CD1c-positive myeloid dendritic cell (primary cell): ENCODE data around the gene SCARB2.
A peak's percentile ranks its signal among the peaks of the same experiment; 100 is the strongest.

Experiments used
- DNase-seq: peaks from one replicate; pipeline ENCODE4 v3.0.0-alpha.2; 2016; ENCODE audit errors: extremely low spot score

The SCARB2 gene

DNA sequence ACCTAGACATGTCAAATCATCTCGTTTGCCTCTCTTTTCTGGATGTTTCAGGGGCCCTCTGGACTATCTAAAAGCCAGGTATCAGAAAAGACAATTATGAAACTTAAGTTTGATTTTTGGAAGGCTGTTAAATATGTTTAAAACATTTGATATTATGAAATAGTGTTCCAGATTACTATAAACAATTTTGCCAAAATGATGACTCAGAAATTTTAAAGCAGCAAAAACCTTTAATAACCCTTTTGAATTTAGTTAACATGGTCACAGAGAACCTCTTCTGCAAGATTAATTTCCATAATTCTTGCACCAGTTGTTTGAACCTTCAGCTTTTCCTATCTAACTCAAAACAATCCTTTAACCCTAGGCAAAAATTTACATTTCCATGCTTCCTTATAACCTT lies 19.1 kb upstream of the SCARB2 start:
- no peak for DNase-seq

DNA sequence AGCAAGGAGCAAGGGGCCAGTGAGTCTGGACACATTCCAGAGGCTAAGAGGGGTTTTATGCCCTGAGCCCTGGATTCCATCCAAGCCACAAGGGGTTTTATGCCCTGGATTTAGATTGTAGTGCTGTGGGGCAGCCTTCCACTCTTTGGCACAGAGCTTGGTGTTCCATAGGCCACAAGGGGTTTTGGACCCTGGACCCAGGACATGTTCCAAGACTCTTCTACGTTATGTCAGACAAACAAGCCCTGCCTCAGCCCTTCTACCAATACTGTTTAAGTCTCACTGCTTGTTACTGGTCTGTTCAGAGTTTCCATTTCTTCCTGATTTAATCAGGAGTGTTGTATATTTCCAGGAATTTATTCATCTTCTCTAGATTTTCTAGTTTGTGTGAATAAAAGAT lies 12.8 kb upstream of the SCARB2 start:
- no peak for DNase-seq

DNA sequence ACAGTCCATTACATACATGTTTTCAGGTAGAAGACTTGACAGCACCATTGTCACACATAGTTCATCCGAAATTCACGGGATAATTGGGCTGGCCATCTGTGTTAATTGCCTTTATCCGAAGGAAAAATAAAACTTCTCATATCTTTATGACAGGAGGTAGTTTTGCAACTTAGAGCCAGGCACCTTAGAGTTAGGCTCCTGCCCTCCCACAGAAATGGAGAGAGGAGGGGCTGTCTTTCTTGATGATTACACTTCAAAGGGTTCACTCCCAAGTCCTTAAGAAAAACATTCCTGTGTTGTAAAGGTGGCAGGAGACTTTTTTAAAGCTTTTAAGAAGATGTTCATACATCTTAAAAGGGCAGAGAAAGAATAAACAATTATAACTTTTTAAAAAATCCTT lies 10.5 kb upstream of the SCARB2 start:
- DNase-seq, result no peak

DNA sequence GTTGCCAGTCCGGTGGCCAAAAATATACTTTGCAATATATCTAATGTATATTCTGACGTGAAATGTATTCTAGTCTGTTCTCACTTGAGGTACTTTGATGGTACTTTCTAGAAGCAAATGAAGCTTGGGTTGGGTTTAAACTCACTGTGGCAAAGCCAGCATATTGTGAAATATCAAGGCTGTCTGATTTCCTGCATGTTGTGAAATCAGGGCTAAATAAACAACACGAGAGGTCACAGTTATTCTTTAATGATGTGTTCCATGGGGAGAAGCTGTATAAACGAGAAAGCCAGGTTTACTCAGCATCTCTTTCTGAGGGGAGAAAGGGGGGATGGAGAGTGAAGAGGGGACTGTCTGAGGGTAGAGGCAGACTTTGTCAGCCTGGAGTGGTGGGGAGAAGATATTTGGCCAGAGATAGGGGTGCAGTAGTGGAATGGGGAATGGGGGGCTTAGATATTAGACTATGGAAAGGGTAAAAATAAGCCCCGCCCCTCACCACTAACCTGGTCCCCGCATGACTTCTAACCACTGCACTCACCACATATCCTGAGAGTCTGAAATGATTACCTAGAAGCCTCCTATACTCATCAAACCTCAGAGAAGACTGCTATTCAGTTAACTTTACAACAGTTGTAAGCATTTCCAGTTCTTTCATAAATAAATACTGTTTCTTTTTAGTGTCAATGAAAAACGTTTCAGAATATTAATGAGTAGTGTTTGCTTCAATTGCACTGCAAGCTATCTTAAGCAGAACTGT lies 5.9 kb upstream of the SCARB2 start:
- peak; percentile 47 for DNase-seq

DNA sequence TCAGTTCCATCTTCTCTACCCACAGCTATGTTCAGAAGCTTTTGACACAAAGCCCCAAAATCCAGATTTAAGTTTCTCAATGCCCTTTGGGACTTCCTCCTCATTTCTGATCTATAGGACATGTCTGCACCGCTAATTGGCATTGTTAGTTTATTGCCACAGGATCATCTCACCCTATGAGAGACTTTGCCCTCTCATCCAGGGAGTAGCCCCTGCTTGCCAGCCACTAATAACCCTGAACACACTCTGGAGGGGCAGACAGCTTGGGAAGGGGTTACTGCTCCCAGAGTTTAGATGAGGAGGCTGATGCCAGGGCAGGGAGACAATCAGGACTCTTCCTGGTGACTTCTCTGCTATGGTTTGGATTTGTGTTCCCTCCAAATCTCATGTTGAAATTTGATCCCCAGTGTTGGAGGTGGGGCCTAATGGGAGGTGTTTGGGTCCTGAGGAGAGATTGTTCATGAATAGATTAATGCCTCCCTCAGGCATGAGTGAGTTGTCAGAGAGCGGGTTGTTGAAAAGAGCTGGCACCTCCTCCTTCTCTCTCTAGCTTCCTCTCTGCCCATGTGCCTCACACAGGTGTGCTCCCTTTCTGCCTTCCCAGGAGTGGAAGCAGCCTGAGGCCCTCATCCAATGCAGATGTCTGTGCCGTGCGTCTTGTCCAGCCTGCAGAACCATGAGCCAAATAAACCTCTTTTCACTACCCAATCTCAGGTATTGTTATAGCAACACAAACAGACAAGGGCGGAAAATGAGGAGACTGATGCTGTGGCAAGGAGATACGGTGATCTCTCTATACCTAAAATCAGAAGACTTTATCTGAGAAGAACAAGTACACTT lies 3.6 kb upstream of the SCARB2 start:
- DNase-seq, result no peak

DNA sequence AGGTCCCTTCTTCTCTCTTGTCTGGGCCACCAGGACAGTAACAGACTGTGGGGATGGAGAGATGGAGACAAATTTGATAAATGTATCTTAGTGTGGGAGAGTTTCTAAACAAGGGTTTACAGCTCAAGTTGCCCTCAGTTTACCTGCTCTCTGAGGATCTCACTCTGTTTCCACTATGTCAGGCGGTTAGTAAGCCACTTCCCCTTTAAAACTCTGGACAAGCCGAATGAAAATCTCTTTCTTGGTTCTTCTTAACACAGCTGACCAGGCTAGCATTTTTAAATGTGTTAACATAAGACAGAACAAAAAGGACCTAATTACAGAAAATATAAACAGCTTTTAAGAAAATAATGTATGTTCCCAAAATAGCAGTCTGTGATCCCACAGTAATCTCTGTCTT lies 2.9 kb upstream of the SCARB2 start:
- peak; percentile 45 for DNase-seq

DNA sequence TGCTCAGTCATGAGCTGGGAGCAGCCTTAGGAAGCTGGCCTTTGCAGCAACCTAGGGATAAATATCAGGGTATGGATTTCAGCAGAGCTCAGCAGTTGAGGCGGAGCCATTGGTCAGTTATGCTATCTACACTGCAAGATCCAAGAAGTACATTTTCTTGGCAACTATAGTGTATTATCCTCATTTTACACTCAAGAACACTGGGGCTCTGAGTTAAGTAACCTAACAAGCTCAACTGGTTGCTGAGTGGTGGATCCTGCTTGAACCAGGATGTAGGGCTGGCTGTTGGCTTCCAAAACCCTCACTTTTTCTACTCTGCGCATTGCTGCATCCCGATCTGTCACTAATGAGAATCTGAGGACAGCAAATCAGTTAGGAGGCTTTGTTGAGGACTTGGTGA lies 1.5 kb upstream of the SCARB2 start:
- no peak for DNase-seq

DNA sequence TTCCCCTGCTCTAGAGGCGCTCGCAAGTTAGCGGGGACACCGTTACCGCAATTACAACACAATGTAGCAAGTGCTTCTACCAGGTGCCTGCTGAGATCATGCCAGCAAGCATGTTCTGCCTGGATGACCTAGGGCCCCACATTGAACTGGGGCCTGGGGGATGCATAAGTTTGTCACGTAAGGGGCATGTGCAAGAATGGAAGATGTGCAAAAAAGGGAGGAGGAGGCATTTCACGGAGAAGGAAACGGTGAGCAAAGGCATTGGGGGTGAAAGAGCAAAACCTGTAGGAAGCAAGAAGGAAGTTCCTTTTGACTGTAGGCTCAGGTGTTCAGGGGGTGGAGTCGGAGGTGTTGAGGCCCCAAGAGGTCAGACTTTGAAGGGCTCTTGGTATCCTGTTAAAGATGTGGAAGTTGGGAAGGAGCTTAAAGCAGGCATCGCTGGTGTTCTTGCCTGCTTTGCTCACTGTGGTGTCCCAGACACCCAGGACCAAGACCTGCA lies 602 bp upstream of the SCARB2 start:
- DNase-seq, result no peak

DNA sequence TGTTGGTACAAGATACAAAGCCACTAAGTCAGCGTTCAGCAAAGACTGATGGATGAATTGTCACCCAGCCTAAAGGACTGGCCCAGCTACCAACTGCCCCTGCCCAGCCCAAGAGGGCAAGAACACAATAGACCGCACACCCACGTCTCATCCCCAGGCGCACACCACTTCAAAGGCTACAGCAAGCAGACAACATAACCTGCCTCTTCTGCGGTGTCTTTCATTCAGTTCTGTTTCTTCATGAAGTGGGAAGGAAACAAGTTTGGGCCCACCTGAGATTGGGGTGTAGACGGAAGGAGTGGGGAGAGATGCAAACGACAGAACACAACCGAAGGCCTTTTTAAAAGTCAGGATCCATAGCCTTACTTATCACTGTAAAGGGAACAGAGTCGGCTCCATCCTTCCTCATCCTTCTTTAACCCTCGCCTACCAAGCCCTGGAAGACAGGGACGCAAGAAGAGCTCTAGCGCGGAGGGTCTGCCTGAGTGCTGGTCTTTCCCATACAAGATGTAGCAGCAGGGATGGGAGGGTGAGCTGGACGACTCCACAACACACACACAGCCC lies 691 bp downstream of the SCARB2 start:
- DNase-seq, result peak; percentile 31

DNA sequence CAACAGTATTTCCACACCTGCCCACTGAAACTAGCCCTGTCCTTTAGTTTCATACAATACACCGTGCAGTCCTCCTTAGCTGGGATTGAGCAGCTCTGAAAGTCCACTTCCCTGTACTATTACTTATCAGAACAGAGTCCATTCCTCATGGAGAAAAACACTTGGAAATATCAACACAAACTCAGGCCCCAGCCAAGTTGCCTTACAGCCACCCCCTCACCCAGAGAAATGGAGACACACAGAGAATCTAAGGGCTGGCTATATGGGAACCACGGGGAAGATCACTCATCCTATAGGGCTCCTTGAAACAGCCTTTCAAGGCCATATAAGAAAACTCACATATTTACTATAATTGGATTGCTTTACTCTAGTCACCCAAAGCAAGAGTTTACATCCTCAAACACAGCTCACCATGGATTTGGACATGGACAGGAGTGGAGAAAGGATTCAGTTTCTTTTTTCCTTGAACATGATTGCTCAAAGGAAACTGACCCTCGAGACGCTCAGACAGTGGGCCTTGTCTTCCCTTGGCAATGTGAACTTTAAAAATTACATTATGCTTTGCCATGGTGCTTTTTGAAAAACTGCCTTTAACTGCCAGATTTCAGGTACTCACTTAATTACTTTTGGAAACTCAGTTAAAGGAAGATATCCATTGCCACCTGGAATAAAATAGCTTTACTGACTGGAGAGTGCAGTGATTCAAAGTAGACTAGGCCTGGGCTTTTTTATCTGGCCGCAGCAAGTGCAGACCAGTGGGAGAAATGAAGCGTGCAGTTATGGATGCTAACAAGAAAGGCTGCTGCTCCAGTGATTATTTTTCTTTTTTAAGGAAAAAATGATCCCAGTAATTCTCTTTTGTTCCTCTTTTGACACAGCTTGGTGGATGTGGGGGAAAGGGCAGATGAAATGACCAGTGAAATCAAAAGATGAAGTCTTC lies 1.6 kb downstream of the SCARB2 start:
- peak; percentile 20 for DNase-seq

DNA sequence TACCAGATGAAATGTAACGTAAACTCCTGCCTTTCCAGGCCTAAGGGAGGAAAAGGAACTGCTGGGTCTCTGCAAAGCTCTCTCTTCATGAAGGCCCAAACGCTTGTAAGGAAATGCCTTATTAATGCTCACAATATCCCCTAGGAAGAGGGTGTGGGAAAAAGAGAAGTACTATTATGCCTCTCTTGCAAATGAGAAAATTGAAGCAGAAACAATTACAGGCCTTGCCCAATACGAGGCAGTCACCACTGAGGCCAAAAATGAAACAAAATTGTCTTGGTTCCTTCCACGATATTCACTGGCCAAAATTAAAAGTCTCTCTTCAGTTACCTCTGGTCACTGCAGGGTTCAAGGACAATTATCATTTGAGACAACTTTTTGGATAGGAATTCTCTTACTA lies 3.2 kb downstream of the SCARB2 start:
- peak; percentile 59 for DNase-seq

DNA sequence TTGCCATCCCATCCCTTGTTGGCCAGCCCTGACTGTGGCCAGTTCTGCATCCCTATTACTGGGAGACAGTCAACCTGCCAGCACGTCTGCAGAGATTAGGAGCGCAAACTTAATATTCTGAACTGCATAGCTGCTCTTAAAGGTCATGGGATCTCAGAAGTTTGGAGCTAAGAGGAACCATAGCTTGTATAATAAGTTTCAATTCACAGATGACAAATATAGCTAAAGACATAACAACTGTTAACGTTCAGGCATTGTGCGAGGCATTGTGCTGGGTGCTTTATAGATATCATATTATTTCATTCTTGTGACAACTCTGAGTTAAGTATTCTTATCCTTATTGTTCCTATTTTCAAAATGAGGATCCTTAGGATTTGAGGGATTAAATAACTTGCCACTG lies 3.7 kb downstream of the SCARB2 start:
- peak; percentile 58 for DNase-seq

DNA sequence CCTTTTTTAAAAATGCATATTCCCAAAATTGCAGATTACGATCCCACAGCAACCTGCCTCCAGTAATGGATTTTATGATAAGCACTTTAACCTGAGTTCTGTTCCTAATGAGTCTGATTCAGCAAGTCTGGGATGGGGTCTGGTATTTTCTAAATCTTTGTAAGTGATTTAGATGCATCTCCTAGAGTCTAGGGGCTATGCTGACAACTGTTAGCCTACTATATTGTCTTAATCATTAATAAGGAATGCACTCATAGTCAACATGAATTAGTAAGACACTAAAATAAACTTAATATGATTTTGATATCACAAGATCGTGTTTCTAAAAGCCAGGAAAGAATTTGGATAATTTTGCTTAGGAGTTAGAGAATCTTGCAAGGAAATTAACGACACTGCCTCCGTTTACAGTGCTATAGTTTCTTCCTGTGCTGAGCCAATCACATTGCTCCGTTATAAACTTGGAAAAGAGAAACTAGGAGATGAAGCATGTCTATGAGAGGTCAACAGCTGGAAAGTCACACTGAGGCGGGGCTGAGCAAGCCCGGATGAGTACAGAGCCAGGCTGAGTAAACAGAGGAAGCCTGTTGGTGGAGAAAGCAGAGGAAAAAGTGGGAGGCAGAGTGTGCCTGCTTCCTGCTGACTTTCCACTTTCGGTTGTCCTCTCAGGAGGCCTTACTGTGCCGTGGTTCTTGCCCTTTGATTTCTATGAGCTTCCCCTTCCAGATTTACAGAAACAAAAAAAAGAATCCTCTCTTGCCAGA lies 5.4 kb downstream of the SCARB2 start:
- DNase-seq, result peak; percentile 87

DNA sequence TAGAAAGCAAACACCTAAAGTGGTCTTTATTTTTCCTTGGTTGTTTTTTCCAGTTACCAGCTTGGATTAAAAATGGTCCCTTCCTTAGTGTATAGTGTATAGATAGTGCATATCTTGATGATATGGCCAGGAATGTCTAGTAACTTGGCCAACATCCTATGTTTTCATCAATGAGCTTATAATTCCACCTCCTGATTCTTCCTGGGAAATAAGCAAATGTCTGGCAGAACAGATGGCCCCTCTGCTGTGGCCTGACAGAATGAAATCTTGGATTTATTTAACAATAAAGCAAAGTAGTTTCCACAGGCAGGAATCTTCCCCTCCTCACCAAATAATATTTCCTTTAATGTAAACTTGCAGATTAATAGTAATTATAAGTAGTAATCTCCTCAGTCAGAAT lies 6.1 kb downstream of the SCARB2 start:
- no peak for DNase-seq

DNA sequence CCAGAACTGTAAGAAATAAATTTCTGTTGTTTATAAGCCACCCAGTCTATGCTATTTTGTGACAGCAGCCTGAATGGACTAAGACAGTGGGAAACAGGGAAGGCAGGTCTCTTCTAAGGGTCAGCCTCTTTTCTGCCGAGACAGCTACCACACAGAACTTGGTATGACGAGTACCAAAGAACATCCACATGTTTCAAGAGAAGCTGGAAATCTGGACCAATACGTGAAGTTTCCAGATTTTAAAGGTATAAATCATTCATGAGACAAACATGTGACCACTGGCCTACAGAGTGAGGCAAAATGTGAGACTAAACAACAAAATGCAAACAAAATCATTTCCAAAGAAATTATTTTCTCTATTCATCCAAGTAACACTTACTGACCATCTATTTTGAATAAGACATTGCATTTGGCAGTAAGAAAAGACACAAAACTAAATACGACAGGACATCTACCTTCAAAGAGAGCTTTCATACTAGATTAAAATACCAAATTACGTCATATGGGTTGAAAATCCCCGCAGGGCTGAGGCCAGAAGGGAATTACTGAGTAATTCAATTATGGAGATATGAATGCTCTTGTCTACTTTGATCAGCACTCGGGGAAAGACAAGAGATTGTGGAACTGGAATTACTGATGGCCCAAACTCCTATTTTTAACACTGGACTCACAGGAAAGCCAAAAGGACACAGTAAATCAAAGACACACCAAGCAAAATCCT lies 7.2 kb downstream of the SCARB2 start:
- DNase-seq, result no peak

DNA sequence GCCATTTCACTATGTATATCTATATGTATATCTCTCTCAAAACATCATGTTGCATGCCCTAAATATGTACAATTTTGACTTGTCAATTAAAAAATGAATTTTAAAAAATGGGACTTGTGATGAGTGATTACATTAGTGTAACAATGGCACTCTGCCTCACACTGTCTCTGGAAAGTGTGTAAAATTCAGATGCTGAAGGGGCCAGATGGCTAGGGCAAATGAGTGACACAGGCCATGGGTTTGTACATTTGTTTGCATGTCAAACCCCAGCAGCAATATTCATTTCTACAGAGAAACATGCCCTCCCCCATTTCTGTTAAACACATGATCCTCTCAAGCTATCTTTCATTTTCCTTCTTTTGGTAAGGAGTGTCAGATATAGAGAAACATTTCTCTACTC lies 8.1 kb downstream of the SCARB2 start:
- no peak for DNase-seq

DNA sequence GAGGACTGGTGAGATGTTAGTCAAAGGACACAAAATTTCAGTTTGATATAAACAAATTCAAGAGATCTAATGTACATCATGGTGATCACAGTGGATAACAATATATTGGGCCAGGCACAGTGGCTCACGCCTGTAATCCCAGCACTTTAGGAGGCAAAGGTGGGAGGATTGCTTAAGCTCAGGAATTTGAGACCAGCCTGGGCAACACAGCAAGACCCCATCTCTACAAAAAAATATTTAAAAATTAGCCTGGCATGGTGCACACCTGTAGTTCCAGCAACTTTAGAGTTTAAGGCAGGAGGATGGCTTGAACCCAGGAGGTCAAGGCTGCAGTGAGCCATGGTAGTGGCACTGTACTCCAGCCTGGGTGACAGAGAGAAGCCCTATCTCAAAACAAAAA lies 8.7 kb downstream of the SCARB2 start:
- DNase-seq, result no peak

DNA sequence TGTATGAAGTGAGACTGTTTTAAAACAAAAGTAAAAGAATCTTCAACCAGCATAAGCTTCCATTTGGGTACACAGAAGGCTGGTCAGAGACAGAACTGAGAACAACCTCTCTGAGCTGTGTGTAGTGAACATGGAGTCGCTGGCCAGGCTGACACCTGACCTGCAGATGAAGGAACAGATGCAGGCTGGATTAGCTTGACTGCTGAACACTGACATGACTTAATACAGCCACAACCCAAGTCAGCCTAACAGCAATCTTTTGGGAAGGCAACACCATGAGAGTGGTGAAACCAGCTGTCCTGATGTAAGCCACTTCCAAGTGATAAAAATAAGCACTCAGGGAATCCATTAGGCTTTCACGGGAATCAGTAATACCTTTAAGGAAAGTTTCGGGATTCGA lies 10.1 kb downstream of the SCARB2 start:
- DNase-seq, result no peak

DNA sequence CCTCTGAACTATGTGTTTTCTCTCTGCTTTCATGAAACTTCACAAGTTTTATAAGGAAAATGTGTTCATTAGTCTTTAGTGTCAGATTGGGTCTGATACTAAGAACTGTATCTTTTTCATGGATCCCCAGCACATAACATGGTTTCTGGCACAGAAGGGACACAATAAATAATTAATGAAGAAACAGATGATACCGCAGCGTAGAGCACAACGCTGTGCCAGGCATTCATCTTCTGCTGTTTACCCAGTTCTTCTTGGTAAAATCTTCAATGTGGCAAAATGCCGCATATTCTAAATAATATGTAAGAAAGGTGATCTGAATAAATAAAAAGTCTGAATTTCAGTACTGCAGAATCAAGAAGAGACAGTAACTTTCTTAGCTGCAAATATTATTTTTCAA lies 12.3 kb downstream of the SCARB2 start:
- DNase-seq, result no peak

DNA sequence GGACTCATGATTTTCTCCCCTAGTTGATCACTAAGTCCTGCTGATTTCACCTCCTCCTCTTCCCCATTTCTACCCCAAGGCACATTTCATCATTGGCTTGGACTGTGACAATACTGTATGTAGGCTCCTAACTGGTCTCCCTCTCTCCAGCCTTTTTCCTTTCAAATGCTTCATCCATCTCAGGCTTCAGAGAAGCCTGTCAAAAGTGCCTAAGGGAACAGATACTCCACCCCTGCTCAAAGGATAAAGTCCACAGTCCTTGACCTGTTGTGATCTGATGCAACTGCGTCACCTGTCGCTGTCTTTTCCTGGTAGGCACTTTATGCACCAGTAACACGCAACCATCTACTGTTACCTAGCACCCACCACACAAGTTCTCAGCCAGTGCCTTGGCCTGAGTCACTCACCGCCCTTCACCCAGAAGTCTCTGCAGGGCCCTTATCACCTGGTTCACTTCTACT lies 12.8 kb downstream of the SCARB2 start:
- DNase-seq, result peak; percentile 59
